Upper lobe of right lung (tissue), 1 donor: ENCODE measurements around the gene CACNA2D2. TPM values are rescaled to one million over a fixed set of nuclear protein-coding genes. Genes with fewer than 3 reads are reported as not detected.
A peak's percentile ranks its signal among the peaks of the same experiment; 100 is the strongest.

Source experiments
- ATAC-seq: fragments of 200-7000 bp; cut with Tn5 transposase; one replicate; pipeline ENCODE4 v1.9.1; 2020; ENCODE audit warnings: mild to moderate bottlenecking, moderate library complexity
- DNase-seq: peaks from one replicate; pipeline ENCODE4 v3.0.0-alpha.2; 2020
- H3K27ac ChIP-seq: fragments of 200-600 bp; one replicate; pipeline ENCODE4 v1.8.0; 2022
- H3K27me3 ChIP-seq: fragments of 200-600 bp; one replicate; pipeline ENCODE4 v1.8.0; 2022; ENCODE audit warnings: mild to moderate bottlenecking
- H3K36me3 ChIP-seq: fragments of 200-600 bp; one replicate; pipeline ENCODE4 v1.8.0; 2022
- H3K4me1 ChIP-seq: fragments of 200-600 bp; one replicate; pipeline ENCODE4 v1.8.0; 2022
- H3K4me3 ChIP-seq: fragments of 200-600 bp; one replicate; pipeline ENCODE4 v1.8.0; 2022; ENCODE audit warnings: mild to moderate bottlenecking
- H3K9me3 ChIP-seq: fragments of 200-600 bp; one replicate; pipeline ENCODE4 v1.8.0; 2022
- intact Hi-C: fragments of 100-400 bp; cut with DNase I; formaldehyde crosslinking; loops from one replicate; pipeline ENCODE4 v1.11.0; 2022
- total RNA-seq: library from RNA; stranded (reverse); fragmentation: NEBNext Ultra II Directional; extraction: Animal tissue kit (Norgen Biotek cat#: 25700); gene quantifications from one replicate; pipeline ENCODE4 v1.2.1, GENCODE V29; 2021
- TF ChIP-seq, protein P1 (sequence below): fragments of 200-600 bp; IDR thresholded peaks from one replicate; pipeline ENCODE4 v1.8.0; 2022; ENCODE audit warnings: antibody characterized with exemption
- donor health status: DM: no; HTN: yes; CAD: no; lungs with severe emphysema.

The CACNA2D2 gene
- total RNA-seq, 1 donor from 2014 or later, result 119 TPM

DNA sequence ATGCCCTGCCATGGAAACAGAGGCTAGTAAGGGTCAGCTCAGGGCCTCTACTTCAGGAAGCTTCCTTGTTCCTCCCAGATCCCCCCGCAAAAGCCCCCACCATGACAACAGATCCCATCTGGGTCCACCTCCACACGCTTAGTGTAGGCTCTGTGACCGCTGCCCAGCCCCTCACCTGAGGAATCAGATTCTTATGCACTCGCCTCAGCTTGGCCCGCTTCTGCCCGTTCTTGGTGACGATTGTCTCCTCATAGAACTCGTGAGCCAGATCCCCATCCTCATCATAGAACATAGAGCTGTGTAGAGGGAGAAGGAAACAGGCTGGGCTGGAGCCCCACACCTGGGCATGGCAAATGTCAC lies 177.3 kb downstream of the CACNA2D2 start:
- H3K27ac ChIP-seq, result no peak overlapping the region
- no peak for DNase-seq

DNA sequence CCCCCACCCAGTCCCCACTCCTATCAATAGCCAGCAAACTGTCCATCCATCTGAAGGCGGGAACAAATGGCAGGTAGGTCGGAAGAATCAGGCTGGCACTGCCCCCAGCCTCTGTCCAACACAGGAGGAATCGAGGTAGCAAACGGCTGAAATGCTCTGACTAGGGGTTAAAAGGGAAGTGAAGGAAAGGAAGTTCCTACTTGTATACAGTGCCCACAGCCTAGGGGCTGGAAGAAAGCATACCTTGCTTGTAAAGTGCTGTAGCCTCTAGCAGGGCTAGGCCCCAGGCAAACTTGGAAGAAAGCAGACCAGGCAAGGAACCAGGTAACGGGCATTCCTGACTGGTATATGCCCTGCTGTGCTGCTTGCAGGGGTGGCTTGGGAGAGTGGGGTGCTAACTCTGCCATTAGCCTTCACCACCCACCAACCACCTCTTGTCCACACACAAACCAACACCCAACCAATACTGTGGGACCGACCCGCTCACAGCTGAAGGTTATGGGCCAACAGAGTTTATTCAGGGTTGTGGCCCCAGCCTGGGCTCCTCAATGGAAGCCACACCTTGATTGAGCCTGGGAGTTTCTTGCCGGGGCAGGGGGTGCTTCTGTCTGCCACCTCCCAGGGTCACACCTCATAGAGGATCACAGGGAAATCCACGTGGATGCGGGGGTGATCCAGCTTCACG lies 177.8 kb downstream of the CACNA2D2 start:
- Histone ChIP-seq H3K4me1 (peaks cover 43% of the 10 kb centered on the region), H3K27me3 (no peaks in the 10 kb centered on the region), H3K36me3 (peaks cover 30% of the 10 kb centered on the region), H3K9me3 (no peaks in the 10 kb centered on the region), H3K27ac (no peak overlapping the region), H3K4me3 (no peak overlapping the region)
- no peak for DNase-seq
- ATAC-seq, result no peak
- TF ChIP-seq, protein P1, sequence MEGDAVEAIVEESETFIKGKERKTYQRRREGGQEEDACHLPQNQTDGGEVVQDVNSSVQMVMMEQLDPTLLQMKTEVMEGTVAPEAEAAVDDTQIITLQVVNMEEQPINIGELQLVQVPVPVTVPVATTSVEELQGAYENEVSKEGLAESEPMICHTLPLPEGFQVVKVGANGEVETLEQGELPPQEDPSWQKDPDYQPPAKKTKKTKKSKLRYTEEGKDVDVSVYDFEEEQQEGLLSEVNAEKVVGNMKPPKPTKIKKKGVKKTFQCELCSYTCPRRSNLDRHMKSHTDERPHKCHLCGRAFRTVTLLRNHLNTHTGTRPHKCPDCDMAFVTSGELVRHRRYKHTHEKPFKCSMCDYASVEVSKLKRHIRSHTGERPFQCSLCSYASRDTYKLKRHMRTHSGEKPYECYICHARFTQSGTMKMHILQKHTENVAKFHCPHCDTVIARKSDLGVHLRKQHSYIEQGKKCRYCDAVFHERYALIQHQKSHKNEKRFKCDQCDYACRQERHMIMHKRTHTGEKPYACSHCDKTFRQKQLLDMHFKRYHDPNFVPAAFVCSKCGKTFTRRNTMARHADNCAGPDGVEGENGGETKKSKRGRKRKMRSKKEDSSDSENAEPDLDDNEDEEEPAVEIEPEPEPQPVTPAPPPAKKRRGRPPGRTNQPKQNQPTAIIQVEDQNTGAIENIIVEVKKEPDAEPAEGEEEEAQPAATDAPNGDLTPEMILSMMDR, result no peak
- intact Hi-C loops, result no loop called here

More for the DNA sequence above, 177.3 kb downstream of the CACNA2D2 start:
- TF ChIP-seq, protein P1, result no peak
- Histone ChIP-seq H3K4me1 (peaks cover 43% of the 10 kb centered on the region), H3K27me3 (no peaks in the 10 kb centered on the region), H3K36me3 (peaks cover 35% of the 10 kb centered on the region), H3K9me3 (no peaks in the 10 kb centered on the region), H3K4me3 (no peak overlapping the region)
- ATAC-seq, result no peak
- intact Hi-C loops, result no loop called here

DNA sequence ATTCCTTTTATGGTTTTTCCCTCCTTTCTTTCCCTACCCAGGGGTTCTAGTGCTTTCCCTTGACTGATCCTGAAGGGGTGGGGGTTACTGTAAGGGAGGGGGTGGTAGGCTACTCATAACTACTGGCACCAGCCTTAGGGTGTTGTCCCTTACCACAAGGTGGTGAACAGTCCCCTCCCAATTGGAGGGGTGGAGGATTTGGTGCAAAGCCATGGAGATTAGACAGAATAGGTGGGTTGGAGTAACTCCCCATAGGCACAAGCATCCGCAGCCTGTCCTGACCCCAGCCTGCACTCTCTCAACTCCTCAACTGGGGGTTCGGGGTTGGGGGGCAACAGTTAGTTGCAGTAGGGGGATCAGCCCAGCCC lies 178.3 kb downstream of the CACNA2D2 start:
- TF ChIP-seq, protein P1, result no peak
- H3K27me3 ChIP-seq, result no peaks in the 10 kb centered on the region
- H3K4me1 ChIP-seq, result peaks cover 48% of the 10 kb centered on the region
- H3K4me3 ChIP-seq, result no peak overlapping the region
- intact Hi-C loops, result no loop called here
- peak overlapping the region; percentile 98 for H3K27ac ChIP-seq
- H3K9me3 ChIP-seq, result no peaks in the 10 kb centered on the region
- H3K36me3 ChIP-seq, result peaks cover 24% of the 10 kb centered on the region
- no peak for ATAC-seq
- no peak for DNase-seq

DNA sequence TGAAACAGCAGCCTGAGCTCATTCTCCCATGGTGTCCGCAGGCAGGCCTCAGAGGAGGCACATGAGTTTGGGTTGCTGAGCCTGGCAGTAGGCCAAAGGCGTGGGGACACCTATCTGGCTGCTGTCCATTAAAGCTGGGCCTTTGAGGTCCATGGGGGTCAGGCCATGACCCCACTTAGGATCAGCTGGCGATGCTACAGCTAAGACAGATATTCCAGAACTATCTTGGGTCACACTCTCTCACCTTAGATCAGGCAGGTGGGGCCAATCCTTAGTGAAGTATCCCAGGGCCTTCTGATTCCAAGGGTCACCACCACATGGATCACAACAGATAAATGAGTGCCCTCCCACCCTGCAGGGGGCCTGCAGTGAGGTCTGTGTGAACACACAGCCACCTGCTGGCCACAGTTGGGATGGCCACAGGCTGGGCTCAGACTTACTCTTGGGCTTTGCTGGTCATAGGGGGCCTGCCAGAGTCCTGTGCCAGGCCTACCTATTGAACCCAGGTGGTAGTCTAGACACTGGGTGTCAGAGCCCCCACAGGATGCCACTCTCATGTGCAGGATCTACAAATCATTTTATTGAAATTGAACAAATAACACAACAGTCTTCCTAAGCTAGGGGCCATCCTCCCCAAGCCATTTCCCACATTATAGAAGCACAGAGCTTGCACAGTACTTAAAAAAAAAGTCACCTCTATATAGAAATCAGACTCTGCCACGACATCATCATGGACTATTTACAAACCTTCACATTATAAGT lies 178.9 kb downstream of the CACNA2D2 start:
- Histone ChIP-seq H3K4me3 (peak overlapping the region; percentile 2), H3K9me3 (no peaks in the 10 kb centered on the region), H3K27me3 (no peaks in the 10 kb centered on the region), H3K36me3 (peaks cover 20% of the 10 kb centered on the region), H3K27ac (peak overlapping the region; percentile 98), H3K4me1 (peaks cover 54% of the 10 kb centered on the region)
- peak; percentile 86 for DNase-seq
- TF ChIP-seq, protein P1, result peak; percentile 90
- ATAC-seq, result peak; percentile 17
- intact Hi-C loops, result no loop called here

DNA sequence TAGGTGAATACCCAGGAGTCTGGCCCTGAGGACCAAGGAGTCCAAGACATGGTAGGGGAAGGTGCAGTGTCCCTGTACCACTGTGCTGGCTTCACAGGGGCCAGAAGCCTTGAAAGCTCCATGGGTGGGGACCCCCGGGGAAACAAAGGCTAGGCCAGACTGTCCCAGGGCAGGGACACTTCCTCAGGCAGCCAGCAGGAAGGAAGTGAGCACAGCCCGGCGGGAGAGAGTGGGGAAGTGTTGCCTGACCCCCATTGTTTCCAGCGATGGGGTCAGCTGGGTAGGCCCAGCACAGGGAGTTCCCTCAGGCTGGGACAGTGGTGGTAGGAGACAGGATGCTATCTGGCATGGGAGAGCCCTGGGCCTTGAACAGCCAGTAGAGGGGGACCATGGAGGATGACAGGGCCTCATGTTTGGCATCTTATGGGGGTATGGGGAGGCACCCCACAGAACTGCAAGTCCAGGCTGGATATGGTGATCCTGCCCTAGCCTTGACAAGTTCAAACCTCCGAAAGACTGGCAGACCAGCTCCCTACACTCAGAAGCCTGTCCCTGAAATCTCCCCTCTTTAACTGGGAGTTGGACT lies 179.7 kb downstream of the CACNA2D2 start:
- peak overlapping the region; percentile 11 for H3K4me3 ChIP-seq
- H3K27me3 ChIP-seq, result no peaks in the 10 kb centered on the region
- DNase-seq, result peak; percentile 69
- H3K9me3 ChIP-seq, result no peaks in the 10 kb centered on the region
- intact Hi-C loops, result no loop called here
- H3K27ac ChIP-seq, result peak overlapping the region; percentile 98
- H3K36me3 ChIP-seq, result peaks cover 20% of the 10 kb centered on the region
- TF ChIP-seq, protein P1, result no peak
- peaks cover 60% of the 10 kb centered on the region for H3K4me1 ChIP-seq
- peak; percentile 1 for ATAC-seq
